GM12878 (cell line): ENCODE data around the gene SLC4A9. TPM values are rescaled to one million over a fixed set of nuclear protein-coding genes. Genes with fewer than 3 reads are reported as not detected.

Source experiments
- ATAC-seq: fragments of 200-7000 bp; cut with Tn5 transposase; 3 replicates; pipeline ENCODE4 v1.9.1; 2020; ENCODE audit warnings: mild to moderate bottlenecking, moderate library complexity
- BruUV-seq: library from RNA; stranded (reverse); fragments of 400-500 nt; replicated peaks from 2 replicates; lab custom pipeline; 2021; lab: Mats Ljungman, UMichigan
- CTCF ChIA-PET: fragments of 300-600 bp; sonication (Branson Sonifier 250); formaldehyde crosslinking; extraction: SDS; loops from one replicate; lab custom pipeline; 2021; ENCODE audit warnings: inconsistent platforms; lab: Yijun Ruan, JAX
- POLR2A ChIA-PET: fragments of 350-600 bp; formaldehyde crosslinking; extraction: SDS; loops from one replicate; lab custom pipeline; 2021; ENCODE audit warnings: inconsistent platforms; lab: Charles Lee
- RAD21 ChIA-PET: fragments of 300-600 bp; sonication (Branson Sonifier 250); formaldehyde crosslinking; loops from one replicate; lab custom pipeline; 2023; ENCODE audit warnings: antibody characterized with exemption; ENCODE audit not compliant: unreplicated experiment; lab: Charles Lee
- SMC1A ChIA-PET: fragments of 300-600 bp; sonication (Branson Sonifier 250); formaldehyde crosslinking; loops from one replicate; lab custom pipeline; 2023; ENCODE audit not compliant: unreplicated experiment, uncharacterized antibody; lab: Charles Lee
- DNase-seq: peaks from one replicate; pipeline ENCODE4 v3.0.0-alpha.2; 2011; ENCODE audit warnings: low read depth, low spot score
- FAIRE-seq: peaks from 3 replicates; lab custom pipeline; 2011; peaks lifted over from hg19 to GRCh38; lab: Jason Lieb, UNC
- H2AFZ ChIP-seq: 2 replicates; pipeline ENCODE4 v1.6.0; 2011; ENCODE audit warnings: low read depth, low read length, control low read depth; ENCODE audit not compliant: control insufficient read depth
- H3K27ac ChIP-seq: 2 replicates; pipeline ENCODE4 v1.5.1; 2011; ENCODE audit warnings: control low read depth; ENCODE audit not compliant: control insufficient read depth, insufficient read depth
- H3K27me3 ChIP-seq, 2 experiments: replicated peaks in 1 of 2; 2 replicates each; pipeline versions ENCODE4 v1.6.0 to v1.6.1; 2011; ENCODE audit warnings: low read length in 1 of 2; ENCODE audit not compliant: control insufficient read depth in 2 of 2, insufficient read depth in 2 of 2
- H3K36me3 ChIP-seq, 2 experiments: 2 replicates each; pipeline ENCODE4 v1.5.1; 2011; ENCODE audit warnings: low read length in 1 of 2; ENCODE audit not compliant: control insufficient read depth in 2 of 2, insufficient read depth in 2 of 2
- H3K4me1 ChIP-seq: 2 replicates; pipeline ENCODE4 v1.6.1; 2011; ENCODE audit warnings: mild to moderate bottlenecking, low read length, moderate library complexity, mixed read lengths; ENCODE audit not compliant: control insufficient read depth, insufficient read depth
- H3K4me2 ChIP-seq: 2 replicates; pipeline ENCODE4 v1.6.0; 2011; ENCODE audit warnings: control low read depth; ENCODE audit not compliant: control insufficient read depth, insufficient read depth
- H3K4me3 ChIP-seq: fragments of 200-600 bp; sonication (generic); 2 replicates; pipeline ENCODE4 v1.5.1; 2016
- H3K79me2 ChIP-seq: 2 replicates; pipeline ENCODE4 v1.6.0; 2011; ENCODE audit warnings: low read length; ENCODE audit not compliant: control insufficient read depth, insufficient read depth
- H3K9ac ChIP-seq: 2 replicates; pipeline ENCODE4 v1.8.0; 2011; ENCODE audit warnings: low read length, control low read depth, mixed read lengths; ENCODE audit not compliant: control insufficient read depth, insufficient read depth
- H3K9me3 ChIP-seq: replicated peaks from 3 replicates; pipeline ENCODE4 v1.5.1; 2011; ENCODE audit warnings: mild to moderate bottlenecking, low read length; ENCODE audit not compliant: control insufficient read depth, insufficient read depth
- H4K20me1 ChIP-seq: 2 replicates; pipeline ENCODE4 v1.6.0; 2011; ENCODE audit not compliant: control insufficient read depth, insufficient read depth
- BMI1 ChIP-seq: fragments of 450-650 bp; IDR thresholded peaks from 2 replicates; pipeline ENCODE4 v1.6.1; 2016; ENCODE audit warnings: mild to moderate bottlenecking, moderate library complexity, borderline replicate concordance
- CHD2 ChIP-seq: IDR thresholded peaks from 2 replicates; pipeline ENCODE4 v1.6.1; 2011; ENCODE audit warnings: low read depth, low read length, improper control_type of control experiment, borderline replicate concordance
- EP300 ChIP-seq, 2 experiments: fragments of 150-350 bp in 1 of 2; IDR thresholded peaks; 2 replicates each; pipeline ENCODE4 v1.6.1; 2011 to 2012; ENCODE audit warnings: low read depth in 2 of 2, low read length in 2 of 2, borderline replicate concordance in 1 of 2, improper control_type of control experiment in 1 of 2, inconsistent platforms in 1 of 2; ENCODE audit not compliant: control insufficient read depth in 1 of 2
- FOXM1 ChIP-seq: IDR thresholded peaks from 2 replicates; pipeline ENCODE4 v1.6.1; 2012; ENCODE audit warnings: low read depth, mild to moderate bottlenecking, inconsistent platforms, low read length, moderate library complexity
- LARP7 ChIP-seq: fragments of 450-650 bp; IDR thresholded peaks from 2 replicates; pipeline ENCODE4 v1.6.1; 2017; ENCODE audit warnings: mild to moderate bottlenecking
- MXI1 ChIP-seq: fragments of 150-350 bp; IDR thresholded peaks from 2 replicates; pipeline ENCODE4 v1.6.1; 2011; ENCODE audit warnings: low read depth, mild to moderate bottlenecking, inconsistent platforms, low read length, improper control_type of control experiment
- MYC ChIP-seq: IDR thresholded peaks from 2 replicates; pipeline ENCODE4 v1.6.1; 2011; ENCODE audit warnings: mild to moderate bottlenecking, low read length, moderate library complexity, inconsistent platforms; ENCODE audit not compliant: insufficient read depth, insufficient replicate concordance, insufficient read length, severe bottlenecking
- PML ChIP-seq: IDR thresholded peaks from 2 replicates; pipeline ENCODE4 v1.6.1; 2012; ENCODE audit warnings: low read length, inconsistent platforms
- POLR2AphosphoS5 ChIP-seq: IDR thresholded peaks from 2 replicates; pipeline ENCODE4 v1.6.1; 2011; ENCODE audit warnings: mild to moderate bottlenecking, low read length, inconsistent platforms
- RAD21 ChIP-seq: IDR thresholded peaks from 2 replicates; pipeline ENCODE4 v1.6.1; 2011; ENCODE audit warnings: mild to moderate bottlenecking, low read depth, low read length, moderate library complexity; ENCODE audit not compliant: insufficient read depth
- RFX5 ChIP-seq: IDR thresholded peaks from 2 replicates; pipeline ENCODE4 v1.6.1; 2011; ENCODE audit warnings: low read depth, low read length, improper control_type of control experiment
- SIN3A ChIP-seq: IDR thresholded peaks from 2 replicates; pipeline ENCODE4 v1.6.1; 2012; ENCODE audit warnings: low read depth, low read length, improper control_type of control experiment
- TCF7 ChIP-seq: IDR thresholded peaks from 2 replicates; pipeline ENCODE4 v1.6.1; 2014; ENCODE audit warnings: antibody characterized with exemption, borderline replicate concordance
- ZBED1 ChIP-seq: IDR thresholded peaks from 2 replicates; pipeline ENCODE4 v1.6.1; 2016; ENCODE audit warnings: borderline replicate concordance
- WGBS: methylation state at CpG from one replicate; pipeline ENCODE4 v1.1.6; 2016; ENCODE audit warnings: low lambda C conversion rate; ENCODE audit not compliant: insufficient replicate concordance, insufficient coverage; ENCODE audit errors: missing lambda C conversion rate; 5-methylcytosine and 5-hydroxymethylcytosine counted together
- in situ Hi-C: fragments of 300-500 bp; cut with MboI; formaldehyde crosslinking; loops from 9 replicates; pipeline ENCODE4 v1.14.3; 2018; ENCODE audit warnings: mixed read lengths
- intact Hi-C: fragments of 100-400 bp; cut with micrococcal nuclease; formaldehyde crosslinking; loops from one replicate; pipeline ENCODE4 v1.14.2; 2022; ENCODE audit not compliant: unreplicated experiment
- polyA plus RNA-seq, 11 experiments: library from polyadenylated mRNA; depleted of rRNA in 4 of 11; unstranded in 6 of 11; stranded (reverse) in 5 of 11; fragments of >200 nt; fragmentation: Nextera tagmentation in 4 of 11; fragmentation: Illumina TruSeq in 1 of 11; extraction: Ambion mirVana in 4 of 11; extraction: Trizol in 1 of 11; gene quantifications; 1 replicate in 1 of 11; 2 replicates in 10 of 11; pipeline versions ENCODE4 v1.2.1 to v1.2.3, GENCODE V29; 2011 to 2016; ENCODE audit warnings: inconsistent platforms in 2 of 11, missing spikeins in 2 of 11, low read depth in 1 of 11
- total RNA-seq, 4 experiments: library from RNA; depleted of rRNA in 3 of 4; stranded (reverse); fragments of >200 nt in 3 of 4; fragmentation: Illumina TruSeq in 1 of 4; extraction: Trizol in 1 of 4; gene quantifications; 2 replicates each; pipeline versions ENCODE4 v1.2.1 to v1.2.3, GENCODE V29; 2013 to 2021
- TF ChIP-seq, protein P1 (sequence below): fragments of 450-650 bp; IDR thresholded peaks from 2 replicates; pipeline ENCODE4 v1.6.1; 2017; ENCODE audit warnings: low read depth, mild to moderate bottlenecking, moderate library complexity
- TF ChIP-seq, protein P2 (sequence below): IDR thresholded peaks from 2 replicates; pipeline ENCODE4 v1.6.1; 2011; ENCODE audit warnings: low read depth, mild to moderate bottlenecking, low read length, moderate library complexity, borderline replicate concordance; ENCODE audit errors: extremely low read depth

The SLC4A9 gene
- total and polyA plus RNA-seq, 10 of the 15 experiments (the other 5 are each of a cell fraction or from before 2014, with no cell fraction given), result 0.03 to 0.05 (median 0.05) TPM; not detected in 7

DNA sequence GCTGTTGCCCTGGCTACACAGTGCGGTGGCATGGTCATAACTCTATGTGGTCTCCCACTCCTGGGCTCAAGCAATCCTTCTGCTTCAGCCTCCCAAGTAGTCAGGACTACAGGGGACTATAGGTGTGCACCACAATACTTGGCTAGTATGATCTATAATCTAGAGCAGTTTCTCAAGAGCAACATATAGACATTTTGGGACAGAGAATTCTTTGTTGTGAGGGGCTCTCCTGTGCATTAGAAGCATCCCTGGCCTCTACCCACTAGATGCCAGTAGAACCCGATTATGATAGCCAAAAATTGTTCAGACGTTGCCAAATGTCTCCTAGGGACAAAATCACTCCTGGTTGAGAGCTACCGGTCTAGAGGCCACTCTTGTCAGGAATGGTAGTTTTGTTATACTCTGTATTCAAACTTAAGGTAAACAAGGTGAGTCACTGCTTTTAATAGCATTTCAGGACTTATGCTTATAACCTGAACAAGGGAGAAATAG, 48.8 kb downstream of the SLC4A9 start:
- DNase-seq, result no peak
- Histone ChIP-seq H3K9me3 (no peaks in the 10 kb centered on the region; the same call in 2 of the 3 replicates), H3K27me3 (no peaks in the 10 kb centered on the region), H3K9ac (no peak overlapping the region), H3K36me3 (peaks cover 0 to 6% of the 10 kb centered on the region in 2 experiments; a peak in 2 of 4 replicates), H2AFZ (no peak overlapping the region), H3K4me1 (no peaks in the 10 kb centered on the region; the same call in 1 of the 2 replicates), H4K20me1 (no peaks in the 10 kb centered on the region; the same call in 1 of the 2 replicates), H3K4me2 (no peak overlapping the region; the same call in 1 of the 2 replicates), H3K27ac (no peak overlapping the region), H3K4me3 (no peak overlapping the region), H3K79me2 (peaks cover 77% of the 10 kb centered on the region)
- in situ Hi-C loops (loop anchor here (25.0 kb wide), 1 partner anchor 1204 kb away; the partner anchor contains the start of gene DIAPH1), intact Hi-C loops (no loop called here)
- 63% methylated on average over 4 of the region's 4 CpGs for WGBS
- RAD21 ChIA-PET, result no interaction called here
- no TSS peak for BruUV-seq
- peak; percentile 61 for ATAC-seq
- SMC1A ChIA-PET, result no interaction called here
- TF ChIP-seq CHD2 (no peak), MXI1 (no peak), RAD21 (no peak)
- POLR2A ChIA-PET, result interaction anchor here (0.6 kb wide), 1 partner anchor 321 kb away, joined by 3 read pairs; no protein-coding TSS in a partner anchor
- no peak for FAIRE-seq
- CTCF ChIA-PET, result interaction anchor here (0.6 to 1.0 kb wide), 2 partner anchors 35 to 306 kb away, joined by 3 to 4 read pairs; no protein-coding TSS in a partner anchor

DNA sequence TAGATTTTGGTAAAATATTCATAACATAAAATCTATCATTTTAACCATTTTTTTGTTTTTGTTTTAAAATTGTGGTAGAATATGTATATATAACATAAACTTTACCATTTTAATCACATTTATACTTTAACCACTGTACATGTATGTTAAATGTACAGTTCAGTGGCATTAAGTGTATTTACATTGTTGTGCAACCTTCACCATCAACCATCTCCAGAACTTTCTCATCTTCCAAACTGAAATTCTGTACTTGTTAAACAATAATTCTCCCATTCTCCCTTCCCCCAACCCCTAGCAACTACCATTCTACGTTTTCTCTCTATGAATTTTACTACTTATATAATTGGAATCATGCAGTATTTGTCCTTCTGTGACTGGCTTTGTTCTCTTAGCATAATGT, 53.2 kb downstream of the SLC4A9 start:
- ChIA-PET POLR2A (no interaction called here), CTCF (no interaction called here), SMC1A (no interaction called here), RAD21 (no interaction called here)
- intact Hi-C loops, result no loop called here
- no peak overlapping the region for H3K9ac ChIP-seq
- H4K20me1 ChIP-seq, result no peaks in the 10 kb centered on the region; the same call in 1 of the 2 replicates
- H3K9me3 ChIP-seq, result no peaks in the 10 kb centered on the region; the same call in 2 of the 3 replicates
- in situ Hi-C loops, result loop anchor here (25.0 kb wide), 1 partner anchor 1199 kb away; the partner anchor contains the start of gene DIAPH1
- H3K4me3 ChIP-seq, result no peak overlapping the region
- no peaks in the 10 kb centered on the region for H3K27me3 ChIP-seq
- no peak overlapping the region for H3K4me2 ChIP-seq
- no TSS peak for BruUV-seq
- H3K36me3 ChIP-seq, result peaks cover 0 to 3% of the 10 kb centered on the region in 2 experiments; a peak in 2 of 4 replicates
- WGBS, result 94% methylated on average over 1 of the region's 1 CpG
- DNase-seq, result no peak
- FAIRE-seq, result peak; percentile 7
- no peak for ATAC-seq
- H2AFZ ChIP-seq, result no peak overlapping the region
- H3K79me2 ChIP-seq, result peaks cover 58% of the 10 kb centered on the region
- H3K4me1 ChIP-seq, result no peaks in the 10 kb centered on the region
- H3K27ac ChIP-seq, result no peak overlapping the region
- TF ChIP-seq ZBED1 (no peak), FOXM1 (no peak), SIN3A (no peak), LARP7 (no peak), TCF7 (no peak), POLR2AphosphoS5 (no peak), BMI1 (no peak), PML (no peak), EP300 (IDR thresholded peaks at IDR 0.05; ENCODE audit: borderline replicate concordance in 1 of 2, control insufficient read depth in 1 of 2, low read depth in 2 of 2, low read length in 2 of 2) (no peak), RFX5 (no peak), MYC (no peak)
- TF ChIP-seq, protein P1, sequence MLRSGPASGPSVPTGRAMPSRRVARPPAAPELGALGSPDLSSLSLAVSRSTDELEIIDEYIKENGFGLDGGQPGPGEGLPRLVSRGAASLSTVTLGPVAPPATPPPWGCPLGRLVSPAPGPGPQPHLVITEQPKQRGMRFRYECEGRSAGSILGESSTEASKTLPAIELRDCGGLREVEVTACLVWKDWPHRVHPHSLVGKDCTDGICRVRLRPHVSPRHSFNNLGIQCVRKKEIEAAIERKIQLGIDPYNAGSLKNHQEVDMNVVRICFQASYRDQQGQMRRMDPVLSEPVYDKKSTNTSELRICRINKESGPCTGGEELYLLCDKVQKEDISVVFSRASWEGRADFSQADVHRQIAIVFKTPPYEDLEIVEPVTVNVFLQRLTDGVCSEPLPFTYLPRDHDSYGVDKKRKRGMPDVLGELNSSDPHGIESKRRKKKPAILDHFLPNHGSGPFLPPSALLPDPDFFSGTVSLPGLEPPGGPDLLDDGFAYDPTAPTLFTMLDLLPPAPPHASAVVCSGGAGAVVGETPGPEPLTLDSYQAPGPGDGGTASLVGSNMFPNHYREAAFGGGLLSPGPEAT, result no peak
- TF ChIP-seq, protein P2, sequence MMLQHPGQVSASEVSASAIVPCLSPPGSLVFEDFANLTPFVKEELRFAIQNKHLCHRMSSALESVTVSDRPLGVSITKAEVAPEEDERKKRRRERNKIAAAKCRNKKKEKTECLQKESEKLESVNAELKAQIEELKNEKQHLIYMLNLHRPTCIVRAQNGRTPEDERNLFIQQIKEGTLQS, result no peak
